Suprapubic skin (tissue), 4 donors: ENCODE measurements around the gene LPP. TPM values are rescaled to one million over a fixed set of nuclear protein-coding genes. Genes with fewer than 3 reads are reported as not detected.
"Not testable (repeated sequence)": the region's sequence is repeated elsewhere in the genome, so short reads cannot be mapped to it uniquely, and the experiment has no call there.

Experiments
- DNase-seq, 2 donors: peaks; one replicate each; pipeline ENCODE4 v3.0.0-alpha.2; 2019; ENCODE audit warnings: low spot score in 2 of 2
- H3K27ac ChIP-seq: fragments of 200-600 bp; sonication (generic); one replicate; pipeline ENCODE4 v1.5.1; 2019
- H3K27me3 ChIP-seq: fragments of 200-600 bp; sonication (generic); one replicate; pipeline ENCODE4 v1.5.1; 2019
- H3K36me3 ChIP-seq: fragments of 200-600 bp; sonication (generic); one replicate; pipeline ENCODE4 v1.5.1; 2019
- H3K4me1 ChIP-seq: fragments of 200-600 bp; sonication (generic); one replicate; pipeline ENCODE4 v1.5.1; 2019
- H3K4me3 ChIP-seq: fragments of 200-600 bp; sonication (generic); one replicate; pipeline ENCODE4 v1.5.1; 2019; ENCODE audit warnings: mild to moderate bottlenecking
- H3K9me3 ChIP-seq: fragments of 200-600 bp; sonication (generic); one replicate; pipeline ENCODE4 v1.5.1; 2019
- CTCF ChIP-seq, 2 donors: fragments of 200-600 bp in 1 of 2; fragments of 450-650 bp in 1 of 2; sonication (generic) in 1 of 2; IDR thresholded peaks; one replicate each; pipeline ENCODE4 v1.5.1; 2016 to 2019; ENCODE audit warnings: antibody characterized with exemption in 2 of 2, mild to moderate bottlenecking in 1 of 2, moderate library complexity in 1 of 2
- EP300 ChIP-seq: sonication (generic); formaldehyde crosslinking; IDR thresholded peaks from one replicate; pipeline ENCODE4 v1.6.1; 2017; ENCODE audit warnings: antibody characterized with exemption
- POLR2A ChIP-seq, 2 donors: fragments of 450-650 bp; IDR thresholded peaks; one replicate each; pipeline ENCODE4 v1.6.1; 2017; ENCODE audit warnings: antibody characterized with exemption in 2 of 2, mild to moderate bottlenecking in 2 of 2, moderate library complexity in 2 of 2
- POLR2AphosphoS5 ChIP-seq, 3 donors: sonication (generic); formaldehyde crosslinking; IDR thresholded peaks; one replicate each; pipeline ENCODE4 v1.6.1; 2017; ENCODE audit warnings: antibody characterized with exemption in 3 of 3
- WGBS: methylation state at CpG from one replicate; pipeline ENCODE4 v1.1.5; 2018; 5-methylcytosine and 5-hydroxymethylcytosine counted together
- total RNA-seq, 4 donors: library from RNA; depleted of rRNA; stranded (reverse); fragments of >200 nt; gene quantifications; one replicate each; pipeline ENCODE4 v1.1.0, GENCODE V29; 2016

LPP gene
- total RNA-seq, 4 donors from 2014 or later: 56.8 to 127 (median 84.2) TPM

GRCh38 chr3:188417271-188417696, 263.3 kb downstream of the LPP start:
- peak in 1 of 2 donors; percentile 80 for DNase-seq
- peak overlapping the region; percentile 38 for H3K27ac ChIP-seq
- TF ChIP-seq POLR2AphosphoS5 (IDR thresholded peaks at IDR 0.05) (peak in 2 of 3 donors; percentile 23 to 48), POLR2A (IDR thresholded peaks at IDR 0.05) (no peak)
- peaks cover 15% of the 10 kb centered on the region for H3K4me1 ChIP-seq
- H3K36me3 ChIP-seq: no peaks in the 10 kb centered on the region
- 80% methylated on average over 3 of the region's 3 CpGs for WGBS
- no peak overlapping the region for H3K4me3 ChIP-seq
- H3K27me3 ChIP-seq: no peaks in the 10 kb centered on the region
- H3K9me3 ChIP-seq: no peaks in the 10 kb centered on the region

GRCh38 chr3:188417766-188418165, 263.8 kb downstream of the LPP start:
- Histone ChIP-seq H3K4me1 (peaks cover 16% of the 10 kb centered on the region), H3K27ac (peak overlapping the region; percentile 36), H3K36me3 (no peaks in the 10 kb centered on the region), H3K27me3 (no peaks in the 10 kb centered on the region), H3K9me3 (no peaks in the 10 kb centered on the region), H3K4me3 (no peak overlapping the region)
- WGBS: 97% methylated on average over 3 of the region's 3 CpGs
- DNase-seq: no peak
- TF ChIP-seq POLR2AphosphoS5 (IDR thresholded peaks at IDR 0.05) (no peak), CTCF (IDR thresholded peaks at IDR 0.05) (no peak), EP300 (no peak), POLR2A (IDR thresholded peaks at IDR 0.05) (no peak)

DNA sequence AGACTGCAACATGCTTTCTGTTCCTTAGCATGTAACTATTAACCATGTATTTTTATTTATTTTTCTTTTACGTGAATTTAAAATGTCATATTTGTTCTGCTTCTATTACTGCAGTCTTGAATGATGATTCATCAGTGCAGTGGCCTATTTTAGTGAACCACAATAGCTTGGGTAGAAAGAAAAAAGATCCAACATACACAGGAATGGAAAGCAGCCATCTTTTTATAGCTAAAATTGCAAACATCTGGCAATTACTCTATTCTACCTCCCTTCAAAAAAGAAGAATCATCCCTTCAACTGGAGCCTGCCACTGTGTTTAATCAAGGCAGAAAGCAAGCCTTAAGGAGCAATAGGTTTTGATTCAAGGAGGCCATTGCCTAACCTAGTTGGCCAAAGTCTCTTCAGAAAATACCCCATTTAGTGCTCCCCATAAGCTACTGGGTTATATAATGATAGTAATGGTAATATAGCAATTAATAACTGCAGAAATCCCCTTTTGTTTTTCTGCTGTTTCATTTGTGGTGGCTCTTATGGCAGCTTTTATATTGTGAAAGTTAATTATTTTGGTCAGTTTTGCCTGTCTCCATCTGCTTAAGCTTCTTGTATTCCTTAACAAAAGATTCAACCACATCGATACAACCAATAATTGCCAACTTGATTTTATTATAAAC, 267.3 kb downstream of the LPP start:
- no peak for TF ChIP-seq POLR2A (IDR thresholded peaks at IDR 0.05)
- no peak for TF ChIP-seq EP300
- TF ChIP-seq POLR2AphosphoS5 (IDR thresholded peaks at IDR 0.05): no peak
- TF ChIP-seq CTCF (IDR thresholded peaks at IDR 0.05): no peak
- Histone ChIP-seq H3K4me1 (peaks cover 16% of the 10 kb centered on the region), H3K9me3 (no peaks in the 10 kb centered on the region), H3K4me3 (no peak overlapping the region), H3K27ac (peak overlapping the region; percentile 74), H3K27me3 (no peaks in the 10 kb centered on the region), H3K36me3 (no peaks in the 10 kb centered on the region)
- WGBS: 48% methylated on average over 2 of the region's 2 CpGs
- DNase-seq: no peak

DNA sequence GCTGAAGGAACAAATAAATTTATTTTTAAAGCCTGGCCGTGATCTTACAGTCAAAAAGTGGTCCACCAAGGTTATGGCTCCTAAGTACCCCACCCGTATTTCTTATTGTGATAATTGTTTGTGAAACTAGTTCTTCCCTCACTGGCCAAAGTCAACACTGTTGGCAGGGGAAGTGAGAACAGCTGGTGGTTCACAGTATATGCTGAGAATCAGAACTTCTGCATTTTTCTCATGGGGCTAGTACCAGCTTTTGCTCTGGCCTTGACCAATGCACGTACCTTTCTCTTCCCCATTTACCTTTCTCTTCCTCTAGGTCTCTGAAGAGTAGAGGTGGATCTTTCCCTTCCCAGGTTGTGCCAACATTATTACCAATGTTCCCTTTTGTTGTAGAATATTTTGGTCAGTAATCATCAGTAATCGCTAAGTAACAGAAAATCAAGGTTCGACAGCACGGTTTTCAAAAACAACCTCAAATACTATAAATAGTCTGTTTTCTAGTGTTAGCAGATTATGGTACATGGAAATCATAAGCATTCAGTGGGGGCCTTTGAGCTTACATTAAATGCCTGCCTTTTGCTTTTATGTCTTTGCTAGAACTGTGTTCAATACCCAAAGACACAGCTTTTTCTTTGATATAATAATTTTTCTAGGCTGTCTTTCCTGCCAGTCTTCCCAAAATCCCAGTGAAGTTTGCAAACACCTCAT, 268.0 kb downstream of the LPP start:
- H3K27ac ChIP-seq: peak overlapping the region; percentile 74
- no peak overlapping the region for H3K4me3 ChIP-seq
- no peak for DNase-seq
- no peaks in the 10 kb centered on the region for H3K27me3 ChIP-seq
- H3K9me3 ChIP-seq: no peaks in the 10 kb centered on the region
- H3K4me1 ChIP-seq: peaks cover 16% of the 10 kb centered on the region
- no peak for TF ChIP-seq POLR2A (IDR thresholded peaks at IDR 0.05)
- H3K36me3 ChIP-seq: no peaks in the 10 kb centered on the region
- 80% methylated on average over 6 of the region's 6 CpGs for WGBS

DNA sequence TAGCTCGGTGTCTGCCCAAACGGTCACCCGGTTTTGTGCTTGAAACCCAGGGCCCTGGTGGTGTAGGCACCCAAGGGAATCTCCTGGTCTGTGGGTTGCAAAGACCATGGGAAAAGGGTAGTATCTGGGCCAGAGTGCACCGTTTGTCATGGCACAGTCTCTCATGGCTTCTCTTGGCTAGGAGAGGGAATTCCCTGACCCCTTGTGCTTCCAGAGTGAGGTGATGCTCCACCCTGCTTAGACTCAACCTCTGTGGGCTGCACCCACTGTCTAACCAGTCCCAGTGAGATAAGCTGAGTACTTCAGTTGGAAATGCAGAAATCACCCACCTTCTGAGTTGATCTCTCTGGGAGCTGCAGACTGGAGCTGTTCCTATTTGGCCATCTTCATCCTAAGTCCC, 274.0 kb downstream of the LPP start:
- 75% methylated on average over 2 of the region's 4 CpGs for WGBS
- H3K36me3 ChIP-seq: not testable (repeated sequence)

GRCh38 chr3:188431040-188431439, 277.1 kb downstream of the LPP start:
- Histone ChIP-seq H3K4me3 (no peak overlapping the region), H3K9me3 (no peaks in the 10 kb centered on the region), H3K27me3 (no peaks in the 10 kb centered on the region), H3K36me3 (no peaks in the 10 kb centered on the region), H3K4me1 (peaks cover 9% of the 10 kb centered on the region), H3K27ac (no peak overlapping the region)
- TF ChIP-seq POLR2AphosphoS5 (IDR thresholded peaks at IDR 0.05) (no peak), CTCF (IDR thresholded peaks at IDR 0.05) (no peak), POLR2A (IDR thresholded peaks at IDR 0.05) (no peak), EP300 (no peak)
- 97% methylated on average over 5 of the region's 5 CpGs for WGBS
- no peak for DNase-seq

More for the DNA sequence above, 274.0 kb downstream of the LPP start:
- H3K27me3 ChIP-seq, H3K4me3 ChIP-seq, DNase-seq, H3K9me3 ChIP-seq, H3K27ac ChIP-seq, H3K4me1 ChIP-seq: not testable (repeated sequence)
